Right lung (tissue), 5 donors: ENCODE measurements around the gene MAP3K14. TPM values are rescaled to one million over a fixed set of nuclear protein-coding genes. Genes with fewer than 3 reads are reported as not detected.

Experiments used
- DNase-seq, 2 donors: peaks; one replicate each; pipeline ENCODE4 v3.0.0-alpha.2; 2013
- polyA plus RNA-seq, 5 donors: library from polyadenylated mRNA; unstranded; fragments of 120-200 nt; gene quantifications; one replicate each; pipeline versions ENCODE4 v1.2.1 to v1.2.3, GENCODE V29; 2013; ENCODE audit warnings: inconsistent platforms in 1 of 5, low replicate concordance in 1 of 5; ENCODE audit not compliant: insufficient read length in 5 of 5, insufficient read depth in 1 of 5

The MAP3K14 gene
- polyA plus RNA-seq, 5 donors: 5.4 to 7.8 (median 6.8) TPM

DNA sequence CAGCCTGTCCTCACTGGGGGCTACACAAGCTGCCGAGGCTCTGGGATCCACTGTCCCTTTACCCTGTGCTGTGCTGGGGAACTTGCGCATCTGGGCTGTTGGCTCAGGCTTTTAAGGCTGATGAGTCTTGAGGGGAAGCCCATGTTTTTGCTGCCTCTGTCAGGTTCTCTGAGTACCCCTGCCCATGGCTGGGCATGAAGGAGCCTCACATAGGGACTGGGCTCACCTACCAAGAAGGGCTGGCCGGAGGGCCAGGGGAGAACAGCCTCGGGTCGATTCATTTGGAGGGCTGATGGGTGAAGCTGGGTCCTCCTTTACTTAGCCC is 80.6 kb downstream of the MAP3K14 start:
- no peak for DNase-seq

DNA sequence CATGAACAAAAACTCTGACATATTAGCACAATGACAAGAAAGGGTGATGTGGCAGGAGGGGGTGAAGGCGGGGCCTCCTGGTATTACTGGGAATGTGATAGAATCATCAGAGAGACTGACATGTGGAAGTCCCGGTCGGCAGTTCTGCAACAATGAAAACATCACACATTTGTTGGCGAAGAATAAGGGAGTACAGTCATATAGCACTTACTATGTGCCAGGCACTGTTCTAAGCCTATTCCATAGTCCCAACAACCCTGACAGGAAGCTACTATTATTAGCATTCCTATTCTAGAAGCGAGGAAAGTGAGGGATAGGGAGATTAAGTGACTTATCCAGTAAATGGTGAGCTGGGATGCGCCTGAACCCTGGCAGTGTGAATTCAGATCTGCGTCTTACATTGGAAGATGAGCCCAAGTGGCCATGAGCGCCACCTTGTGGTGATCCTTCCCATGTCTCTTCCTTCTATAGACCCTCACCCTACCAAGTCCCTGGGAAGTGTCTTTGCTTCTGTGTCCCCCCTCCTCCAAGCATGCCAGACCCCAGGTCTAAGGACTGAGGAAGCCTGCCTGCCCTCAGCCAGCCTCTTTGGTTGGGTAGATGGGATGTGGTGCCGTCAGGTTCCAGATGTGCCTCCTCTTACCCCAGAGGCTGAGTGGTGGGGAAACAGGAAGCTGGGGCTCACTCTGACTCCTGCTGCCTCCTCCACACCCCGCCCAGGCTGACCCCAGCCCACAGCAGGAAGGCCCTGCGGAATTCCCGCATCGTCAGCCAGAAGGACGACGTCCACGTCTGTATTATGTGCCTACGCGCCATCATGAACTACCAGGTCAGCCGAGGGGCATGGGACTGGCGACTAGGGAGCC is 81.2 kb downstream of the MAP3K14 start:
- peak in 1 of 2 donors; percentile 59 for DNase-seq

DNA sequence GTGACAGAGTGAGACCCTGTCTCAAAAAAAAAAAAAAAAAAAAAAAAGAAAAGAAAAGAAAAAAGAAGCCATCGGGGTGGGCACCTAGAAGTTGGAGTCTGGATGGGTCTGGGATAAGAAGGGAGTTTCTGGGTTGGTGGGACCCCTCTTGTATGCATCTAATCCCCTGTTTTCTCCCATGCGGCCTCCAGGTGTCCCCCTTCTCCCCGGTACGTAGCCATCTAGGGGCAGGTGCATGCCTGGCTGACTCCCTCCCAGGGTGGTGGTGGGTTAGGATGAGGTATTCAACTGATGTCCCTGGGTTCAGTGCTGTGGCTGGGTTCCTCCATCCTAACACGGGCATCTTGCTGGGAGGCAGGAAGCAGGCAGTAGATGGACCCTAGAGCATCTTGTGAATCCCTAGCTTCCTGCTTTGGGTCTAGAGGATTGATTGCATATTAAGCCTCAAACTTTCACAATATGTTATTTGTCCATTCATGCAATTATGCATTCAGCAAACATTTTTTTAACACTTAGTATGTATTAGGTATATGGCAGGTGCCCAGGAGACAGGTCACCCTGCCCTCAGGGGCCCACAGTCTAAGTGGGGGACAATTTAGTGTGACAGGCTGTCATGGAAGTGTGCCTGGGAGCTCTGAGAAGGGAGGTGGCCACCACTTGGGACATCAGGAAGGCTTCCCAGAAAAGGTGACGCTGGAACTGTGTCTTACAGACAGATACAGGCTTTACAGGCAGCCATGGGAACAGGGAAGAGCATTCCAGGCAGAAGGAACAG is 82.0 kb downstream of the MAP3K14 start:
- DNase-seq: no peak

DNA sequence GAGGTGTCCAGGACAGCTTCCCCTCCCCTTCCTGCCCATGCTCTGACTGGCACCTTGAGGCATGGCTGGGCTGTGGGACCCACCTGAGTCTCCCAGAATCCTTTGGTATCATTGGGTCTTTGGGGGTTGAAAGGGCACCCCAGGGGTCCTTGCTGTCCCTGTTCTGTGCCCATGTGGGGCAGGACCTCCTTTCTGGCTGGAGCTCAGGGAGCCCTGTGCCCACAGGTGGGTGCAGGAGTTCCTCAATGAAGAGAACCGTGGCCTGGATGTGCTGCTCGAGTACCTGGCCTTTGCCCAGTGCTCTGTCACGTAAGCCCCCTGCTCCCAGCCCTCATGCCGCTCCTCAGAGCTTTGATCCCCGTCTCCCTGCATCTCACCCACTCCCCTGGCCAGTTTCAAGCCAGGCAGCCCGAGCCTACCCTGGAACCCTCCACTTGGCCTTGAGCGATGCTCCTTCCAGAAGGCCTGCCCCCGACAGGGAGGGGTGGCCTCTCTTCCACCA is 83.3 kb downstream of the MAP3K14 start:
- DNase-seq: no peak

DNA sequence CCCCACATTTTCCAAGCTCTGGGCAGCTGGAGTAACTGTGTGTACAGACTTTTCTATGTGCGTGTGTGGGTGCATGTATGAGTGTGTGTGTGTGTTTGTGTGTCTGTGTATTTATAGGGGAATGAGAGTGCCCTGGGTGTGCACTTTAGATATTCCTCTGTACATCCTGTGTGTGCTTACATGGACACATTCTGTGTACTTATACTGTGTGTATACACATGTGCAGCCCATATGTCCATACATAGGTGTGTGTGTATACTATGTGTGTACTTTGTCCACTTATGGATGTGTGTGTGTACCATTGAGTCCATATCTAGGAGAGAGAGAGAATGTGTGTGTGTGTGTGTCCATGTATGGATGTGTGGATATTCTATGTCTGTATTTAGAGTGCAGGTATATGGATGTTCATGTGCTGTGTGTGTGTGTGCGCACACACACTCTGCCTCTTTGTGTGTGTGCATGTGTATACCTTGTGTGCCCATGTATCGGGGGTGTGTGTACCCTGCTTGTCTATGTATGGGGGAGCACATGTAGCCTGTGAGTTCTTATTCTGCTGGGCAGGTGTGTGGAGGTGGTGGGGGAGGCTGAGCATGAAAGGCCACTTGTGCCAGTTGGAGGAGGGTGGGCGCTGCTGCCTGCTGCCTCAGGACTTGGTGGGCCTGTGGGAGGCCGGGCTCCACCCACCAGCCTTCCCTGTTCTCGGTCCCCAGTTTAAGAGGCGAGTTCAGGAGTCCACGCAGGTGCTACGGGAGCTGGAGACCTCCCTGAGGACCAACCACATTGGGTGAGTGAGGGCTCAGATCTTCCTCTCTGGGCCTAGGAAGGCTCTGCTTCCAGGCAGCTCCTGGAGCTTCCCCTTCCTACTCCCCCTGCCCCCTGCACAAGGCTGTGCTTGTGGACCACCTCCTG is 84.1 kb downstream of the MAP3K14 start:
- DNase-seq: no peak

DNA sequence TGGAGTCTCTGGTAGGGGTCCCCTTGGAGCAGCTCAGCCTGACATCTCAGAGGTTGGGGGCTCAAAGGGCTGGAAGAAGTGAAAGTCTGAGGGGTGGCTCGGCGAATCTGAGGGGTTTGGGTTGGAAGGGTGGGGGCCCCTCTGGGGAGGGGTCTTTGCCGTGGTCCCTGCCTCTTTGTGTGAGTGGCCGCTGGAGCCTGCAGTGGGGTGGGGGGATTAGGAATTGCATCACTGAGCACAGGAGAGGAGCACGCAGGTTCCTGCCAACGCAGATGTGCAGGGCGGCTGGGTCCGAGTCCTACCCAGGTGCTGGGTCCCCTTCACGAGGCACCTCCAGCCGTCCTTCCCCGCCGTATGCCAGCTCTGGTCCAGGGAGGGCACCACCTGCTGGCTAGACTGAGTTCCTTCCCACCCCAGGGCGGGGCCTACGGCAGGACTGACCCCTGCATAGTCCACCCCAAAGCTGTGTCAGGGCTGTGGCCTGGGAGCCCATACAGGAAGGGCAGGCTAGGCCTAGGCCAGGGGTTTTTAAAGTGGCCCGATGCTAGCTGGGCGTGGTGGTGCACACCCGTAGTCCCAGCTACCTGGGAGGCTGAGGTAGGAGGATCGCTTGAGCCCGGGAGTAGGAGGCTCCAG is 85.2 kb downstream of the MAP3K14 start:
- no peak for DNase-seq

DNA sequence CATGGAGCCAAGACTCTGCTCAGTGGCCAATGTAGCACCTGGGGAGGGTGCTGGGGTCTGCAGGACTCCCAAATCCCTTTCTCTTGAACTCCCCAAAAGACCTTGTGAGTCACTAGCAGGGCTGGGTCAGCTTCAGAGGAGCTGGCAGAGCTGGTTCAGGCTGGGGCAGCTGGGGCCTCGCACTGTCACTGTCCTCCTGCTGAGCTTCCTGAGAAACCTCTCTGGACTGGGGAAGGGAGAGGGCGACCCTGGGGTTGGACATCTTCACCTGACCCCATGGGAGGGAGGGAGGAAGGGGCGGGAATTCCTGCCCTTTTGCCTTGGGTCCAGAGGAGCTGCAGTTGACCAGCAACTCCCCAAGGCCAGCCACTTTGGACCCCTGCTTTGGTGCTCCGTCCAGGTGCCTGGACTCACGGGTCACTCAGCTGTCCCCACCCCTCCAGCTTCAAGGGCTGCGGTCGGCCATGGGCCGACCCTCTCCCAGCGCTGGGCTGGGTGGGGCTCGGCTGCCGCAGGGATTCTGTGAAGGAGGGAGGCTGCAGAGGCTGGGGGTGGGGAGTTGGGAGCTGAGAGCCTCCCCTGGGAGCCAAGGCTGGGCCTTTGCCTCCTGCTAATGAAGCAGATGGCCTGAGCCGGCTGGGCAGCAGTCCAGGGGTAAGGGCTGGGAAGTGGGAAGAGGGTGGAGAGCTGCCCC is 85.9 kb downstream of the MAP3K14 start:
- DNase-seq: no peak

DNA sequence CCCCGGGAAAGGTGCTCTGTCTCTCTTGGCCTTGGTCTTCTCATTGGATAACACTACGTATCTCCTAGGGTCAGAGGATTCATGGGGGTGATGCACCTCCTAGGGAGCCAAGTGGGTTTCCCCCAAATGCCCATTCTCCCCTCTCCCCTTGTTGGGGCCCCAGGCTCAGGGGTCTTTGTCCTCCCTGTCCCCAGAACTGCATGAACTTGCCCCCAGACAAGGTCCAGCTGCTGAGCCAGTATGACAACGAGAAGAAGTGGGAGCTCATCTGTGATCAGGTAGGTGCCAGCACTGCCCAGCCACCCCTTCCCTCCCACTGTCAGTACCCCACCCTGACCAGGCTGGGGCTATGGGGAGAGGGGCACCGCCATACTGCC is 86.4 kb downstream of the MAP3K14 start:
- no peak for DNase-seq

DNA sequence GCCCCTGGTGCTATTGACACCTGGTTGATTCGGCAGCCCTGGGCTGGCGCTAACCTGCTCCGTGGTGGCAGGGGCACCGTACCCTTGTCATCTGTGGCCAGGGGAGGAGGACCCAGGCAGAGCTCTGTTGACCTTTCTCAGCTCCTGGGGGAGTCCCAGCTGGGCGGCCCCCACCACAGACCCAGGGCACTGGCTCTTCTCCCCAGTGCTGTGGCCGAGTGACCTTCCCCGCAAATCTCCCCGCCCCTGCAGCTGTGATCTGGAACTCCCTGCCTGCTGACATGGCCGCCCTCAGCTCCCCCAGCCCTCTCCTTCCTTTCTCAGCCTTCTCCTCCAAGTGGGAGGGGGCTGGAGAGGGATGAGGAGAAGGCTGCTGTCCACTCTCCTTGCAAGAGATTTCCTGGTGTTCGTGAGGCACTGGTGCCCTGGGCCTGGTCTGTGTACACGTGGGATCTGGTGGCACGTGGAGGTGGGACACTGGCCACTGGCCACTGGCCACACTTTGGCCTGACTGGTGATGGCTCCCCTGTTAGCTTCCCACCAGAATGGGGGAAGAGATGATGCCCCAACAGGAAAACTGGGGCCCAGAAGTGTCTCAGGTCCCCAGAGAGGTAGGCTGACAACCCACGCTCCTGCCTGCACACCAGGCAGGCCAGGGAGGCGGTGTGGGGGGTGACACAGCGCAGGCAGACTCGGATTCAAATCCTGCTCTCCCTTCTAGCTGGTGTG is 87.0 kb downstream of the MAP3K14 start:
- no peak for DNase-seq

DNA sequence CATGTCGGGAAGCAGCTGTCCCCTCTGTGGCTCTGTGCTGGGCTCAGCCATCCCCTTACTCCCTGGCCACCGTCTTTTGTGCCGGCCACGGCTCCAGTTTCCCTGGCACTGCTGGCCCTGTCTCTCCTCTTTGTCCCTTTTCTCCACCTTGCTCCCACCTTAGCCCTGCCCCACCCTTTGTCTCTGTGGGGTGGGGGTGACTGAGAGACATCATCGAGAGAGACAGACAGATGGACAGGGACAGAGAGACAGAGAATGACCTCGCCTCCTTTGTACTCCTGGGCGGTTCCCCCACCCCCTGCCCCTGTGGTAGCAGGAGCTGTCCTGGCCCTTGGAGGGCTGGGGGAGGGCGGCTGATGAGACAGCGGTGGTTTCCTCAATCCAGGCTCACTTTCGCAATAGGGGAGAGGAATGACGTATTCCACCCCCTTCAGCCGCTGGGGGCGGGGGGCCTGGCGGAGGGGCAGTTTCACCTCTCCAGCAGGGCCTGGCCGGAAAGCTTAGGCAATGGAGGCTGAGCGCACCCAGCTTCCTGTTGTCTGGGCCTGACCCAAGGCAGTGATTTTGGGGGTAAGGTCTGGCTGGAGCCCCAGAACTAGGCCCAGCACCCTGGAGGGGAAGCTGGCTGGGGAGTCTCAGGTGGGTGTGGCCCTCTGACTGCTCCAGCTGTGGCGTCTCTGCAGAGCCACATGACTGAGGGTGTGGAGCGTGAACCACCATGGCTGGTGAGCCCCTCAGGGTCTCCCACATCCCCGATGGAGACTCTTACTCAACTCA is 87.9 kb downstream of the MAP3K14 start:
- peak; percentile 84 to 86 for DNase-seq

DNA sequence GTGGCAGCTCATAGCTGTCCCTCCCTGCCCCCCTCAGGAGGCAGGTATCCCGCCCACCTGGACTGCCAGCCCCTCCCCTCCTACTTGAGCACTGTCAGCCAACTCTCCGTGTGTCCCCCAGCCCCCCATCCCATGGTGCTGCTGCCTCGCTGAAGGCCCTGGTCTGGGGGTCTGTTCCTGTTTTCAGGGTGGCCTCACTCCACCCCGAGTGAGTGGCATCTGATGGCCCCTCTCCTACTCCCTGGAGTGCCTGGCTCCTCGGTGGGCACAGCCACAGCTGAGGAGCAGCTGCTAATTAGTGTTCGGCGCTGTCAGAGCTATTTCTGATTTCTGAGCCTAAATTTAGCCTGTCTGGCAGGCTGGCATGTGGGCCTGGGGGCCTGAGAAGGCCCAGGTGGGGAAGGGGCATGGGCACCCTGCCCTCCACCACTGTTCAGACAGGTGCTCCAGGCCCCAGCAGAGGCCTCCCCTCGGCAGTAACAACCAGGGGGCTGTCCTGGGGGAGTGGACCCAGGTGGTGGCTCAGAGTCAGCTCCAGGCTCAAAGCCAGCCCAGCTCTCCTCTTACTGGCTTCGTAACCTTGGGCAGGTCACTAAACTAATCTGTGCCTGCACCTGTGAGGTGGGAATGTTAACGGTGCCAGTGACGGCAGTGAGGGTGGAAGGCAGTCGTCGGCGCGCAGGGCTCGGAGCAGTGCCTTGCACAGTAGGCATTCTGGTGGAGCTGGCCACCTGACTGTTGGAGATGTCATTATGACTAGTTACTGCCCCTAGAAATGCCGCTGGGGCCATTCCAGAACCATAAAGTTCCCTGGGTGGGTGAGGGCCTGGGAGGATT is 88.7 kb downstream of the MAP3K14 start:
- DNase-seq: no peak

DNA sequence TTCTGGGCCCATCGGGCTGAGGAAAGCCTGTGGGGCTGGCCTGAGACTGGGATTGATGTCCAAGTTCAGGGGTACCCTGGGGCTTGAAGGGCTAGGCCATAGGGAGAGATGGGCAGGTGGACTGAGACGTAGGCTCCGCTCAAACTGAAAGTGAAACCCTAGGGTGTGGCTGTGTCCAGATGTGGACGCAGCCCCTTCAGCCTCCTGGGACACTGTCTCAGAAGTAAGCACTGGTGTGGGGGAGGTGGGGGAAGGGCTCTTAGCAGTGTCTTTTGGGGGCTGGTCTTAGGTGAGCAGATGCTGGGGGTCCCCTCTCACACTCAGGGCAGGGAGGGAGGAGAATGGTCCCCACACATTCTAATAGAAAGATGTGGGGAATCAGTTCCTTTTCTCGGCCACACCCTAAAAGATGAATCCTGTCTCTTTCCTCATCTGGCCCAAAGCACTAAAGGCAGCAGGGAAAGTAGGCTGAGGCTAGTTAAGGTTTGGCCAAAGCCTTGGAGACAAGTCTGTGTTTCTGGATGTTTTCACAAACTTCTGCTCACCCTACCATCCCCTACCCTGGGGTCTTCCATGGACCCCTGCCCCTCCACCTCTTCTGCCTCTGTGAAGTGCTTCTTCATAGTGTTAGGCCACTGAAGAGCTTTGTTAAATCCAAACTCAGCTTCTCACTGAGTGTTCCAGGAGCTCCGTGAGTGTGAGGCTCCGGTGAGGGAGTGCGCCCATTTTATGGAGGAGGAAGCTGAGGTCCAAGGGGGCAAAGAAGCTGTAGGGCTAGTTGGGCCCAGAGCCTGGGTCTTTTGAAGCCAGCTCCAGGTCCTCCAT is 89.5 kb downstream of the MAP3K14 start:
- DNase-seq: no peak

DNA sequence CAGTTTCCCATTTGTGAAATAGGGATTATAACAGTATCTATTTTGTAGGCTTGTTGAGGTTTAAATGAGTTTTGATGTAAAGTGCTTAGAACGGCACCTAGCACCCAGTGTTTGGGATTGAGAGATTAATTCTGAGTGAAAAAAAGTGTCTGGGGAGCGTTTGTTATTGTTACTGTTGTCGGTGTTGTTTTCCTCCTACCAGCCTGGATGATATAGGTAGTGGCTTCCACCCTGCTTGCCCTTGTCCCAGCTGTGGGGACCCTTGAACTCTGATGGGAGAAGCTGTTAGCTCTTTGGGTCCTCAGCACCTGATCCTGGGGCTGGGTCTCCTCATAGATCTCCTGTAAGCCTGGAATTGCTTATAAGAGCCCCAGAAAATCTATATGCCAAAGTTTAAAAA is 90.2 kb downstream of the MAP3K14 start:
- DNase-seq: no peak

DNA sequence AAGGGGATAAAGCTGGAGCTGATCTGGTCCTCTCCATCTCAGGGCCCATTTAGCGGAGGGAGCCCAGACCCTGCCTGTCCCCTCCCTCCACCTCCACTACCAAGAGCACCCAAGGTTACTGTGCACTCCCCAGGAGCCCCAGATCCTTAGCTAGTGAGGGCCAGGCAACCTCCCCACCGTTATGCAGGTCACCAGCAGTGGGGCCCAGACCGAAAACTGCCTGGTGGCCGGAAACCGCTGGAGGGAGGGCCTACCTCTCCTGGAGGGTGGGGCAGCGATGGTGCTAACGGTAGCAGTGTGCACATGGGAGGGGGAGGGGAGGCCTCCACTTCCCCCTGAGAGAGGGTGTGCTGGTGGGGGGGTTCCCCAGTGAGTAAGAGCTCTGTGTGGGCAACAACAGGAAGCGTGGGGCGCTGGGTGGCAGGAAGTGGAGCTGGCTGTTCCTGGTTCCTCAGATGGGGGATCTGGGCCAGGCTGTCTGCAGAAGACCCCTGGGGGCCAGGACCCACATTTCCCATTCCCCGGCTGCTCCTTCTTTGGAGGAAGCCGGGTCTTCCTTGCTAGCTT is 90.8 kb downstream of the MAP3K14 start:
- no peak for DNase-seq

DNA sequence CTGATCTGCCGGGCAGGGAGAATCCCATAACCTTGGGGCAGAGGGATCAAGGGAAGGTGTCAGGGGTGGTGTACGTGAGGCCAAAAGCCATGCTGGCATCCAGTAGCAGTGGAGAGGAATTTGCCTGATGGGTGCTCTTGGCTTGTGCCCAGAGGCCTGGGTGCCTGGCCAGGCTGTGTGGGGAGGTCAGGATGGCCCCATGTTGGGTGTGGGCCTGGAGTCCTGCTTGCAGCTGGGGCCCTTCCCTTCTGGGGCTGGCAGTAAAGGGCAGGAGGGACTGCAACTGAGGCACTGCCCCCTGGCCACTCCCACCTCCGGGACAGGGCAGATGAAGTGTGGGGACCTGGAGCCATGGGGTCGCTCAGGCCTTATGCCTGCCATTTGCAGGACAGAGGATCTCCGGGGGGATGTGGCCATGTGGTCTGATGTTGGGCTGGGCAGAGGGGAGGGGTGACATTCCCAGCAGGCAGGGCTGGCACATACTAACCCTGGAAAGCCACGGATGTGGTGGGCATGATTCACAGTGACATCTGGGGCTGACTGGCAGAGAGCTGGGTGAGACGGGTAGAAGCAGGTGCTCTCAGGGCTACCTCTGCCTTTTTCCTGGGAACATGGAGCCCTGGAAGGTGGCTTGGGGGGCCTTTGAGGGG is 91.6 kb downstream of the MAP3K14 start:
- no peak for DNase-seq

DNA sequence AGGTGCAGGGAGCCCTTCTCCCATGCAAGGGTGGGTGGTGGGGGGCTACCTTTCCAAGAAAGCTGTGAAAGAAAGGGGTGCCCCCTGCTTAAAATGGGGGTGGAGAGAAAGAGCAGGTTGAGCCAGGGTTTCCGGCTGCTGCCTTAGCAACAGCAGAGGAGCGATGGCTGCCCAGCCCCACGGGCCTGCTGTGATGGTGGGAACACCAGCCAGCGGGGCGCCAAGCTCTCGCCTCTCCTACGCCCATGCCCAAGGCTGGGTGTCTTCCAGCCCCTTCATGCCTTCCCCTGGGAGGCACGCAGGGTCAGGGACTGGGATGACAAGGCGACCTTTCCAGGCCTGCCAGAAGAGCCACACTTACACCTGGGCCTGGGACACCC is 92.2 kb downstream of the MAP3K14 start:
- no peak for DNase-seq
